Calu3 (cell line): ENCODE results near the gene GRK3. TPM values are rescaled to one million over a fixed set of nuclear protein-coding genes. Genes with fewer than 3 reads are reported as not detected.

ENCODE experiments used
- BruUV-seq: library from RNA; stranded (reverse); fragments of 400-500 nt; replicated peaks from 2 replicates; lab custom pipeline; 2021; lab: Mats Ljungman, UMichigan
- CTCF ChIA-PET: fragments of 300-600 bp; sonication (Branson Sonifier 250); formaldehyde crosslinking; loops from one replicate; lab custom pipeline; 2022; ENCODE audit warnings: antibody characterized with exemption; lab: Charles Lee
- DNase-seq: peaks from one replicate; pipeline ENCODE4 v3.0.0; 2022
- H3K27ac Mint-ChIP-seq: one replicate; pipeline ENCODE4 v1.8.0; 2022; ENCODE audit warnings: mixed read lengths; ENCODE audit not compliant: unreplicated experiment
- H3K27me3 Mint-ChIP-seq: one replicate; pipeline ENCODE4 v1.8.0; 2022; ENCODE audit warnings: mixed read lengths; ENCODE audit not compliant: unreplicated experiment
- H3K36me3 Mint-ChIP-seq: one replicate; pipeline ENCODE4 v1.8.0; 2022; ENCODE audit warnings: mild to moderate bottlenecking, moderate library complexity, mixed read lengths; ENCODE audit not compliant: insufficient read depth, unreplicated experiment
- H3K4me1 Mint-ChIP-seq: one replicate; pipeline ENCODE4 v1.8.0; 2022; ENCODE audit warnings: mild to moderate bottlenecking, low read depth, mixed read lengths; ENCODE audit not compliant: unreplicated experiment
- H3K4me3 Mint-ChIP-seq: one replicate; pipeline ENCODE4 v1.8.0; 2022; ENCODE audit warnings: mild to moderate bottlenecking, low read depth, moderate library complexity, mixed read lengths; ENCODE audit not compliant: unreplicated experiment
- H3K9me3 Mint-ChIP-seq: one replicate; pipeline ENCODE4 v1.8.0; 2022; ENCODE audit warnings: low read depth, mixed read lengths; ENCODE audit not compliant: unreplicated experiment
- CTCF ChIP-seq: fragments of 200-600 bp; IDR thresholded peaks from one replicate; pipeline ENCODE4 v1.8.0; 2022; ENCODE audit warnings: antibody characterized with exemption; ENCODE audit not compliant: unreplicated experiment
- intact Hi-C: fragments of 100-400 bp; cut with micrococcal nuclease; formaldehyde crosslinking; loops from one replicate; pipeline ENCODE4 v1.10.0; 2022; ENCODE audit not compliant: unreplicated experiment
- total RNA-seq: library from RNA; stranded (reverse); gene quantifications from 2 replicates; pipeline ENCODE4 v1.2.3, GENCODE V29; 2022

The GRK3 gene
- total RNA-seq, 1 experiment from 2014 or later: 12.0 TPM

DNA sequence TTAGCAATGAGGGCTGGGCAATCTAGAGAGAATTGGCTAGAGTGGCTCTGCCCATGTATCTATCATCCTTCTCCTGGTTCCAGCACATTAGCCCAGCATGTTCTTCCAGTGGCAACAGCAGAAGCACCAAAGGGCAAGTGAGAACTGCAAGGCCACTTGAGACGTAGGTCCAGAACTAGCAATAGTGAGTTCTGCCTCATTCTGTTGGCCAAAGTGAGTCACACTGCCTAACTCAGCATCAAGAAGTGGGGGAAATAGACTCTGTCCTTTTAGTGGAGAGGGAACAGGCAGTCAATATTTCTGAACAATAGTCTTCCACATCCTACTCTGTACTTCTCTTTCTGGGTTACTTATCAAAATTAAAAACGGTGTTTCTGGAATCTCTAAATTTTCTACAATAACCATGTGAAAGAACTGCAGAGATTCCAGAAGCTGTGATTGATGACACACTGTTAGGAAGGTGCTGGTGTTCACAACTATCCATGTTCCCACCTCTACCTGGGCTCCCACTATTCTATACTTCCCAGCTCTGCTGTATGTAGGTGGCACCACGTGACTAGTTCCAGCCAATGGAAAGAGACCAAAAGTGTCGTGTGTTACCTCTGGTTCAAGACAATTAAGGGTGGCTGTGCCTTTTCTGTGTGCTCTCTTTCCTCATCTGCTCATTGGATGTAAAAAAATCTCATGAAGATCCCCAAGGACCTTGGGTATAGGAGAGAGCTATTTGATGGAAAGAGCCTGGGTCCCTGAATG, 23.4 kb upstream of the GRK3 start:
- peaks cover 19% of the 10 kb centered on the region for H3K4me1 Mint-ChIP-seq
- no peak overlapping the region for H3K4me3 Mint-ChIP-seq
- CTCF ChIA-PET: no interaction called here
- no peak for DNase-seq
- H3K27me3 Mint-ChIP-seq: no peaks in the 10 kb centered on the region
- intact Hi-C loops: loop anchor here (5.0 kb wide), 1 partner anchor 79 kb away; no protein-coding TSS in a partner anchor
- no peak overlapping the region for H3K27ac Mint-ChIP-seq
- no peaks in the 10 kb centered on the region for H3K36me3 Mint-ChIP-seq
- no peaks in the 10 kb centered on the region for H3K9me3 Mint-ChIP-seq
- TF ChIP-seq CTCF: no peak
- no TSS peak for BruUV-seq

DNA sequence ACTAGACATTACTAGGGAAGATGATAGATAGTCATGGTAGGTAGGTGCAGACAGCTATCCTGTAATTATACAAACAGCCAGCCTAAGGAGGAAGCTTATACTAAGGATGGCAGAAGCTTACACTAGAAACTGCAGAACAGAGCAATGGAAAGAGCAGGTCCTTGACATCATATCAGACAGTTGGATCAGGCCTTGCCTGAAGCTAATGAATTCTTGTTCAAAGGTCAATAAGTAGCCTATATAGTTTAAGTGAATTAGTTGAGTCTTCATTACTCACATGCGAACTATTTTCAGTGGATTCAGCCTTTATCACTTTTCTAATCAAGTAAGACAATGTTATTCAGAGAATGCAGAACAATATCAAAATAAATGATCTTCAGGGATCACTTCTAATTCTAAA, 22.3 kb upstream of the GRK3 start:
- no peaks in the 10 kb centered on the region for H3K36me3 Mint-ChIP-seq
- no peaks in the 10 kb centered on the region for H3K9me3 Mint-ChIP-seq
- H3K27me3 Mint-ChIP-seq: no peaks in the 10 kb centered on the region
- CTCF ChIA-PET: no interaction called here
- peaks cover 24% of the 10 kb centered on the region for H3K4me1 Mint-ChIP-seq
- no peak overlapping the region for H3K27ac Mint-ChIP-seq
- no TSS peak for BruUV-seq
- intact Hi-C loops: loop anchor here (5.0 kb wide), 1 partner anchor 80 kb away; no protein-coding TSS in a partner anchor
- H3K4me3 Mint-ChIP-seq: no peak overlapping the region
- DNase-seq: no peak
- TF ChIP-seq CTCF: no peak

DNA sequence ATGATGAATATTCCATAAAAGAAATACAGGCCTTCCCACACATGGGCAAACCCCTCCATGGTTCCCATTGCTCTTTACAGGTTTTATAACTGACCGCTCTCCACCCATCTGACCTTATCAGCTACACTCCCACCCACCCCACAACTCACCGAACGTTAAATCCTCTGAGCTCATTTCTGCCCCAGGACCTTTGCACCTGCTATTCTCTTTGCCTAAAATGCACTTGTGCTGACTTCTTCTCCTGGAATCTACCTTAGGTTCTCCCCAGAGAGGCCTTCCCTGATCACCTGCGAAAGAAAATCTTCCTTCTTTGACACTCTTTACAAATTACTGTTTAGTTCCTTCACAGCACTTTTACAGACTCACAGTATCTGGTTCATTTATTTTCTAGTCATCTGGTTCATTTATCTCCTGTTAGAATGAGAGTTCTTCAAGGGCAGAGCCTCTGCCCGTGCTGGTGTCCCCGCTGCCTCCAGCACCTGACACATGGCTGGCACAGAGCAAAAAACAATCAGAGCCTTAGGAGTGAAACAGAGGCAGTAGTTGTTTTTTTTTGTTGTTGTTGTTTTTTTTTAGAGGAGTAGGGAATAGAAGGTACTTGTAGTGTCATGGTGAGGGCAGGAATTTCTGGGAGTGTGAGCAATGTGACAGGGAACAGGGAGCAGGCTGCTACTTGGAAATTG, 21.6 kb upstream of the GRK3 start:
- intact Hi-C loops: loop anchor here (5.0 kb wide), 1 partner anchor 81 kb away; no protein-coding TSS in a partner anchor
- no peak overlapping the region for H3K27ac Mint-ChIP-seq
- H3K4me3 Mint-ChIP-seq: no peak overlapping the region
- no peak for TF ChIP-seq CTCF
- no peak for DNase-seq
- no peaks in the 10 kb centered on the region for H3K9me3 Mint-ChIP-seq
- H3K4me1 Mint-ChIP-seq: peaks cover 24% of the 10 kb centered on the region
- no peaks in the 10 kb centered on the region for H3K36me3 Mint-ChIP-seq
- no TSS peak for BruUV-seq
- CTCF ChIA-PET: no interaction called here
- H3K27me3 Mint-ChIP-seq: no peaks in the 10 kb centered on the region

DNA sequence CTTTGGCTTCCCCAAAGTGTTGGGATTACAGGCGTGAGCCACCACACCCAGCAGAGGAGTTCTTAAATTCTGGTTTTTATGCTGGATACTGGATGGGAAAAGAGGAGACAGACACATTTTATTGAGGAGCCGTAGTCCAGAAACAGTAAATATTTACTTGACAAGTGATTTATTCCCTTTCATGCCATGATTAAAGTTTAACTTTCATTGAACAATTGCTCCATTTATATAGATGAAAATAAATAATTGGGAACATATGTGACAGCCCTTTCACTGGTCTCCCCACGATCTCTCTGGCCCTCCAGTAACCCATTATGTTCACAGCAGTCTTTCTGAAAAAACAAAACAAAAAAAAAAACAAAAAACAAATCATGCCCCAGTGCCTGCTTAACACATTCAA, 19.3 kb upstream of the GRK3 start:
- Mint-ChIP-seq H3K36me3 (no peaks in the 10 kb centered on the region), H3K27me3 (no peaks in the 10 kb centered on the region), H3K9me3 (no peaks in the 10 kb centered on the region), H3K4me3 (no peak overlapping the region), H3K4me1 (peaks cover 34% of the 10 kb centered on the region), H3K27ac (no peak overlapping the region)
- DNase-seq: no peak
- no TSS peak for BruUV-seq
- no peak for TF ChIP-seq CTCF
- CTCF ChIA-PET: interaction anchor here (1.5 kb wide), 1 partner anchor 9 kb away, joined by 4 read pairs; no protein-coding TSS in a partner anchor
- intact Hi-C loops: no loop called here
